Esophagus squamous epithelium (tissue), 5 donors: ENCODE data around the gene ATRN. TPM values are rescaled to one million over a fixed set of nuclear protein-coding genes. Genes with fewer than 3 reads are reported as not detected.

Source experiments
- DNase-seq: peaks from one replicate; lab custom pipeline; 2025; lab: John Stamatoyannopoulos, UW
- H3K27ac ChIP-seq, 4 donors: fragments of 200-600 bp; sonication (generic); one replicate each; pipeline ENCODE4 v1.5.1; 2016 to 2019; ENCODE audit warnings: mild to moderate bottlenecking in 1 of 4
- H3K27me3 ChIP-seq, 4 donors: fragments of 200-600 bp; sonication (generic); 1 replicate in 3 of 4; 2 replicates in 1 of 4; pipeline versions ENCODE4 v1.5.1 to v1.6.0; 2017 to 2021; ENCODE audit warnings: antibody characterized with exemption in 1 of 4
- H3K36me3 ChIP-seq, 3 donors: fragments of 200-600 bp; sonication (generic); one replicate each; pipeline ENCODE4 v1.5.1; 2016 to 2019
- H3K4me1 ChIP-seq, 3 donors: fragments of 200-600 bp; sonication (generic); one replicate each; pipeline ENCODE4 v1.5.1; 2017 to 2019
- H3K4me3 ChIP-seq, 4 donors: fragments of 200-600 bp; sonication (generic); 1 replicate in 3 of 4; 2 replicates in 1 of 4; pipeline ENCODE4 v1.5.1; 2016 to 2019; ENCODE audit warnings: mild to moderate bottlenecking in 2 of 4, moderate library complexity in 1 of 4
- H3K9me3 ChIP-seq, 3 donors: fragments of 200-600 bp; sonication (generic); one replicate each; pipeline ENCODE4 v1.5.1; 2016 to 2019
- POLR2A ChIP-seq, 4 donors: fragments of 450-650 bp; IDR thresholded peaks; one replicate each; pipeline ENCODE4 v1.6.1; 2017; ENCODE audit warnings: antibody characterized with exemption in 4 of 4, mild to moderate bottlenecking in 4 of 4, moderate library complexity in 3 of 4
- WGBS, 2 donors: methylation state at CpG; one replicate each; pipeline ENCODE4 v1.1.5; 2018; 5-methylcytosine and 5-hydroxymethylcytosine counted together
- intact Hi-C: fragments of 100-400 bp; cut with DNase I; formaldehyde crosslinking; loops from one replicate; pipeline ENCODE4 v1.15.0; 2022
- small RNA-seq, 4 donors: library from RNA; depleted of rRNA; stranded (forward); fragments of <200 nt; gene quantifications; one replicate each; pipeline ENCODE3, GENCODE V24; 2016
- total RNA-seq, 4 donors: library from RNA; depleted of rRNA; stranded (reverse); fragments of >200 nt; gene quantifications; one replicate each; pipeline ENCODE4 v1.1.0, GENCODE V29; 2016
- TF ChIP-seq, protein P1 (sequence below), 6 experiments: fragments of 450-650 bp in 4 of 6; fragments of 200-600 bp in 2 of 6; sonication (generic) in 2 of 6; IDR thresholded peaks; one replicate each; pipeline ENCODE4 v1.5.1; 2016 to 2019; ENCODE audit warnings: antibody characterized with exemption in 6 of 6, mild to moderate bottlenecking in 4 of 6, moderate library complexity in 4 of 6
- donor health status: DM: yes; HTN: yes; CAD: no.

Gene ATRN
- total RNA-seq, 4 donors from 2014 or later, result 15.4 to 23.1 (median 21.4) TPM

DNA sequence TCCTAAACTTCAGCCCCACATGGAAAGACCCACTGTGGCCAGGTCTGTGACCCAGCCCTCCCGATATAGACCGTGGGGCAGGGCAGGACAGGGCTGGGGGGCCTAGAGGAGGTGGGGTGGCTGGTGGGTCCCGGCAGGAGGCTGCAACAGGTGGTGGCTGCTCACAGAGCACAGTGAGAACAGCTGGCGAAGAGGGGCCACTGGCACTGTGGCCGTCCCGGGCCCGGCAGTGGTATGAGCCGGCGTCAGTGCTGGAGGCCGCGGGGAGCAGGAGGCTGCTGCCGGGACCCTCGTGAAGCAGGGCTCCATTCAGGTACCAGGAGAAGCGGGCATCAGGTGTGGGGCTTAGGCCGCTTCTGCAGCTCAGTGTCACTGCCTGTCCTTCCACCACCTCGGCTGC lies 228.2 kb downstream of the ATRN start:
- WGBS, 2 donors, result 84 to 85% methylated on average over 4 to 5 of the region's 16 CpGs
- H3K4me1 ChIP-seq, result no peaks in the 10 kb centered on the region
- no peak for DNase-seq
- no peak overlapping the region for H3K27ac ChIP-seq
- H3K27me3 ChIP-seq, result no peaks in the 10 kb centered on the region
- H3K4me3 ChIP-seq, result no peak overlapping the region
- no peak for TF ChIP-seq POLR2A (IDR thresholded peaks at IDR 0.05)
- TF ChIP-seq, protein P1, sequence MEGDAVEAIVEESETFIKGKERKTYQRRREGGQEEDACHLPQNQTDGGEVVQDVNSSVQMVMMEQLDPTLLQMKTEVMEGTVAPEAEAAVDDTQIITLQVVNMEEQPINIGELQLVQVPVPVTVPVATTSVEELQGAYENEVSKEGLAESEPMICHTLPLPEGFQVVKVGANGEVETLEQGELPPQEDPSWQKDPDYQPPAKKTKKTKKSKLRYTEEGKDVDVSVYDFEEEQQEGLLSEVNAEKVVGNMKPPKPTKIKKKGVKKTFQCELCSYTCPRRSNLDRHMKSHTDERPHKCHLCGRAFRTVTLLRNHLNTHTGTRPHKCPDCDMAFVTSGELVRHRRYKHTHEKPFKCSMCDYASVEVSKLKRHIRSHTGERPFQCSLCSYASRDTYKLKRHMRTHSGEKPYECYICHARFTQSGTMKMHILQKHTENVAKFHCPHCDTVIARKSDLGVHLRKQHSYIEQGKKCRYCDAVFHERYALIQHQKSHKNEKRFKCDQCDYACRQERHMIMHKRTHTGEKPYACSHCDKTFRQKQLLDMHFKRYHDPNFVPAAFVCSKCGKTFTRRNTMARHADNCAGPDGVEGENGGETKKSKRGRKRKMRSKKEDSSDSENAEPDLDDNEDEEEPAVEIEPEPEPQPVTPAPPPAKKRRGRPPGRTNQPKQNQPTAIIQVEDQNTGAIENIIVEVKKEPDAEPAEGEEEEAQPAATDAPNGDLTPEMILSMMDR (IDR thresholded peaks at IDR 0.05), result no peak
- no peaks in the 10 kb centered on the region for H3K36me3 ChIP-seq
- H3K9me3 ChIP-seq, result no peaks in the 10 kb centered on the region
- intact Hi-C loops, result no loop called here

Small RNA genes within 50 kb of the gene (small RNA-seq; reads per million reads assigned to genes)
- 0 reads per million in 4 donors for gene AL353193.1

Other genes starting within 250 kb of the ATRN start
- 10 to 100 TPM in 3 of 4 donors, 1 to 10 TPM in 1; 7.2 to 24.7 (median 17.7) TPM for gene SLC4A11, start 231.8 kb upstream of the ATRN start, total RNA-seq
- 10 to 100 TPM in 1 of 4 donors, 1 to 10 TPM in 3; 6.9 to 14.5 (median 8.9) TPM for gene DNAAF9, start 63.3 kb upstream of the ATRN start, total RNA-seq
- gene GFRA4, start 192.4 kb downstream of the ATRN start, total RNA-seq, result not detected
- 10 to 100 TPM in 1 of 4 donors, 1 to 10 TPM in 3; 2.4 to 27.7 (median 6.4) TPM for gene ADAM33, start 211.0 kb downstream of the ATRN start, total RNA-seq
- 1 to 10 TPM in 2 of 4 donors, under 1 TPM in 2; 0.11 to 6.9 (median 1.8) TPM for gene SIGLEC1, start 241.6 kb downstream of the ATRN start, total RNA-seq